HL-60 (cell line): ENCODE measurements around the gene CTSD.

ENCODE experiments used
- DNase-seq, 2 experiments: peaks; one replicate each; pipeline ENCODE4 v3.0.0-alpha.2; 2010 to 2020; ENCODE audit warnings: low read depth in 1 of 2, low spot score in 1 of 2
- H3K27ac ChIP-seq: fragments of 250-450 bp; sonication (Bioruptor Pico); replicated peaks from 2 replicates; pipeline ENCODE4 v1.5.1; 2020; ENCODE audit warnings: mild to moderate bottlenecking, moderate library complexity
- H3K27me3 ChIP-seq: fragments of 250-450 bp; sonication (Bioruptor Pico); 2 replicates; pipeline ENCODE4 v1.5.1; 2021; ENCODE audit warnings: mild to moderate bottlenecking, moderate library complexity; ENCODE audit not compliant: insufficient read depth, poor library complexity, severe bottlenecking
- H3K4me3 ChIP-seq: replicated peaks from 2 replicates; pipeline ENCODE4 v1.5.1; 2011; ENCODE audit warnings: mild to moderate bottlenecking, control low read depth, low read length; ENCODE audit not compliant: insufficient read depth
- CTCF ChIP-seq: IDR thresholded peaks from one replicate; pipeline ENCODE4 v1.5.1; 2011; ENCODE audit warnings: low read length, control low read depth, inconsistent platforms; ENCODE audit not compliant: insufficient read depth
- GABPA ChIP-seq: IDR thresholded peaks from 2 replicates; pipeline ENCODE4 v1.6.1; 2012; ENCODE audit warnings: low read depth
- POLR2AphosphoS5 ChIP-seq: IDR thresholded peaks from 2 replicates; pipeline ENCODE4 v1.6.1; 2012; ENCODE audit warnings: low read depth
- REST ChIP-seq: IDR thresholded peaks from 2 replicates; pipeline ENCODE4 v1.6.1; 2012; ENCODE audit warnings: low read depth; ENCODE audit not compliant: insufficient replicate concordance
- SPI1 ChIP-seq: IDR thresholded peaks from 2 replicates; pipeline ENCODE4 v1.6.1; 2012; ENCODE audit warnings: low read depth, mild to moderate bottlenecking, borderline replicate concordance

Gene CTSD

GRCh38 chr11:1727096-1727690, 36.5 kb downstream of the CTSD start:
- DNase-seq, result no peak
- Histone ChIP-seq H3K27me3 (peaks cover 8% of the 10 kb centered on the region), H3K4me3 (no peak overlapping the region), H3K27ac (no peak overlapping the region)
- TF ChIP-seq SPI1 (no peak), GABPA (no peak), POLR2AphosphoS5 (no peak), REST (no peak), CTCF (no peak)

GRCh38 chr11:1719781-1720180, 43.9 kb downstream of the CTSD start:
- Histone ChIP-seq H3K27me3 (no peaks in the 10 kb centered on the region), H3K27ac (no peak overlapping the region), H3K4me3 (no peak overlapping the region)
- TF ChIP-seq REST (no peak), POLR2AphosphoS5 (no peak), CTCF (no peak), GABPA (no peak), SPI1 (no peak)
- DNase-seq, result no peak

- TF ChIP-seq CTCF, result no peak
- TF ChIP-seq SPI1, result no peak
- no peak for TF ChIP-seq GABPA
- no peak for TF ChIP-seq REST
- TF ChIP-seq POLR2AphosphoS5, result no peak
- no peaks in the 10 kb centered on the region for H3K27me3 ChIP-seq
- no peak overlapping the region for H3K27ac ChIP-seq
These were observed 45.4 kb downstream of the CTSD start for GRCh38 chr11:1718326-1718725.

More at GRCh38 chr11:1718326-1718725, 45.4 kb downstream of the CTSD start:
- DNase-seq, result no peak
- H3K4me3 ChIP-seq, result no peak overlapping the region
